CD4-positive, alpha-beta T cell (primary cell): ENCODE results near the gene RABEPK. TPM values are rescaled to one million over a fixed set of nuclear protein-coding genes. Genes with fewer than 3 reads are reported as not detected.

Experiments
- ATAC-seq: fragments of 200-7000 bp; cut with Tn5 transposase; one replicate; pipeline ENCODE4 v1.10.0; 2022; ENCODE audit warnings: mild to moderate bottlenecking; ENCODE audit not compliant: poor library complexity
- CTCF ChIA-PET: fragments of 350-600 bp; sonication (Branson Sonifier 250); formaldehyde crosslinking; loops from one replicate; lab custom pipeline; 2021; ENCODE audit warnings: antibody characterized with exemption, inconsistent platforms; lab: Charles Lee
- POLR2A ChIA-PET: fragments of 350-600 bp; sonication (Branson Sonifier 250); formaldehyde crosslinking; loops from one replicate; lab custom pipeline; 2021; ENCODE audit warnings: antibody characterized with exemption, inconsistent platforms; lab: Charles Lee
- DNase-seq, 14 experiments: peaks; one replicate each; pipeline ENCODE4 v3.0.0-alpha.2; 2013 to 2020; ENCODE audit warnings: mixed read lengths in 2 of 14
- H3K27ac ChIP-seq, 2 donors: one replicate each; pipeline versions ENCODE4 v1.5.1 to v1.7.0; 2013; ENCODE audit warnings: low read length in 2 of 2, low read depth in 1 of 2, mild to moderate bottlenecking in 1 of 2
- H3K27me3 ChIP-seq, 2 experiments: 1 replicate in 1 of 2; 2 replicates in 1 of 2; pipeline versions ENCODE4 v1.6.1 to v1.7.0; 2013; ENCODE audit warnings: low read length in 2 of 2, control low read depth in 1 of 2, mild to moderate bottlenecking in 1 of 2, moderate library complexity in 1 of 2; ENCODE audit not compliant: insufficient read depth in 2 of 2, control insufficient read depth in 1 of 2
- H3K36me3 ChIP-seq: one replicate; pipeline ENCODE4 v1.6.1; 2013; ENCODE audit warnings: low read length, control low read depth; ENCODE audit not compliant: insufficient read depth
- H3K4me1 ChIP-seq: one replicate; pipeline ENCODE4 v1.6.1; 2013; ENCODE audit warnings: low read length, control low read depth; ENCODE audit not compliant: insufficient read depth
- H3K4me3 ChIP-seq: one replicate; pipeline ENCODE4 v1.5.1; 2013; ENCODE audit warnings: mild to moderate bottlenecking, low read length, moderate library complexity
- H3K9me3 ChIP-seq, 2 experiments: 1 replicate in 1 of 2; 2 replicates in 1 of 2; pipeline versions ENCODE4 v1.6.1 to v1.7.0; 2013; ENCODE audit warnings: low read length in 2 of 2, mild to moderate bottlenecking in 2 of 2, control low read depth in 1 of 2, moderate library complexity in 1 of 2; ENCODE audit not compliant: control insufficient read depth in 1 of 2, insufficient read depth in 1 of 2
- H3K27ac Mint-ChIP-seq: one replicate; pipeline ENCODE4 v1.8.0; 2020; ENCODE audit warnings: mixed read lengths
- H3K27me3 Mint-ChIP-seq: one replicate; pipeline ENCODE4 v1.8.0; 2021; ENCODE audit warnings: mixed read lengths
- H3K36me3 Mint-ChIP-seq: one replicate; pipeline ENCODE4 v1.8.0; 2021; ENCODE audit warnings: low read depth, mixed read lengths
- H3K4me1 Mint-ChIP-seq: one replicate; pipeline ENCODE4 v1.8.0; 2021; ENCODE audit warnings: low read depth, mixed read lengths
- H3K4me3 Mint-ChIP-seq: one replicate; pipeline ENCODE4 v1.8.0; 2020; ENCODE audit warnings: mild to moderate bottlenecking, mixed read lengths
- H3K9me3 Mint-ChIP-seq: one replicate; pipeline ENCODE4 v1.8.0; 2020; ENCODE audit warnings: mixed read lengths
- intact Hi-C, 2 experiments: fragments of 100-400 bp; cut with DNase I in 1 of 2; cut with micrococcal nuclease in 1 of 2; formaldehyde crosslinking; loops; one replicate each; pipeline versions ENCODE4 v1.15.1 to v1.9.0; 2023 to 2025; cut with DNase I, micrococcal nuclease
- total RNA-seq, 174 experiments: library from RNA in 2 of 174; stranded (reverse) in 2 of 174; gene quantifications; one replicate each; pipeline ENCODE4 v1.2.3 and lab custom pipeline; 2021 to 2026
- TF ChIP-seq, protein P1 (sequence below): fragments of 200-600 bp; IDR thresholded peaks from one replicate; pipeline ENCODE4 v1.8.0; 2022; ENCODE audit warnings: antibody characterized with exemption, mild to moderate bottlenecking

RABEPK gene
- total RNA-seq, 2 experiments from 2014 or later: 6.8 to 8.3 TPM

DNA sequence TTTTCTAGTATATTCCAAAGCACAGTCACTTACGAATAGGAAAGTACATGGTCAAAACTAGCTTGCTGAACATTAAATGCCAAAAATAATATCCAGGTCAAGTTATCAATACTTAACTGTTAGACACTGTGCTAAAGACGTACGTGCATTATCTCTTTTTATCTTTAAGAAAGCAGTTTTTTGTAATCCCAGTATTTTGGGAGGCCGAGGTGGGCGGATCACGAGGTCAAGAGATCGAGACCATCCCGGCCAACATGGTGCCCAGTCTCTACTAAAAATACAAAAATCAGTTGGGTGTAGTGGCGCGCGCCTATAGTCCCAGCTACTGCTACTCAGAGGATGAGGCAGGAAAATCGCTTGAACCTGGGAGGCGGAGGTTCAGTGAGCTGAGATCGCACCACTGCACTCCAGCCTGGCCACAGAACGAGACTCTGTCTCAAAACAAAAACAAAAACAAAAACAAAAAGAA is 43.5 kb downstream of the RABEPK start:
- no peaks in the 10 kb centered on the region for H3K9me3 Mint-ChIP-seq

GRCh38 chr9:125246261-125246667 is 45.9 kb downstream of the RABEPK start:
- no peak for DNase-seq
- peaks cover 8% of the 10 kb centered on the region for H3K36me3 Mint-ChIP-seq
- no peaks in the 10 kb centered on the region for H3K27me3 ChIP-seq
- peaks cover 11% of the 10 kb centered on the region for H3K4me1 ChIP-seq
- no peak overlapping the region for H3K27ac Mint-ChIP-seq
- H3K36me3 ChIP-seq: no peaks in the 10 kb centered on the region
- H3K27ac ChIP-seq: no peak overlapping the region
- no peak overlapping the region for H3K4me3 Mint-ChIP-seq
- CTCF ChIA-PET: interaction anchor here (1.6 to 2.2 kb wide), 2 partner anchors 9 to 15 kb away, joined by 3 to 7 read pairs; partner anchors contain the start of gene GAPVD1
- peaks cover 12% of the 10 kb centered on the region for H3K4me1 Mint-ChIP-seq
- H3K9me3 ChIP-seq: no peaks in the 10 kb centered on the region
- TF ChIP-seq, protein P1, sequence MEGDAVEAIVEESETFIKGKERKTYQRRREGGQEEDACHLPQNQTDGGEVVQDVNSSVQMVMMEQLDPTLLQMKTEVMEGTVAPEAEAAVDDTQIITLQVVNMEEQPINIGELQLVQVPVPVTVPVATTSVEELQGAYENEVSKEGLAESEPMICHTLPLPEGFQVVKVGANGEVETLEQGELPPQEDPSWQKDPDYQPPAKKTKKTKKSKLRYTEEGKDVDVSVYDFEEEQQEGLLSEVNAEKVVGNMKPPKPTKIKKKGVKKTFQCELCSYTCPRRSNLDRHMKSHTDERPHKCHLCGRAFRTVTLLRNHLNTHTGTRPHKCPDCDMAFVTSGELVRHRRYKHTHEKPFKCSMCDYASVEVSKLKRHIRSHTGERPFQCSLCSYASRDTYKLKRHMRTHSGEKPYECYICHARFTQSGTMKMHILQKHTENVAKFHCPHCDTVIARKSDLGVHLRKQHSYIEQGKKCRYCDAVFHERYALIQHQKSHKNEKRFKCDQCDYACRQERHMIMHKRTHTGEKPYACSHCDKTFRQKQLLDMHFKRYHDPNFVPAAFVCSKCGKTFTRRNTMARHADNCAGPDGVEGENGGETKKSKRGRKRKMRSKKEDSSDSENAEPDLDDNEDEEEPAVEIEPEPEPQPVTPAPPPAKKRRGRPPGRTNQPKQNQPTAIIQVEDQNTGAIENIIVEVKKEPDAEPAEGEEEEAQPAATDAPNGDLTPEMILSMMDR: no peak
- ATAC-seq: no peak
- no peaks in the 10 kb centered on the region for H3K9me3 Mint-ChIP-seq
- POLR2A ChIA-PET: no interaction called here
- H3K4me3 ChIP-seq: no peak overlapping the region
- H3K27me3 Mint-ChIP-seq: no peaks in the 10 kb centered on the region
- intact Hi-C loops: loop anchor here (10.0 kb wide), 2 partner anchors 381 to 499 kb away; partner anchors contain the start of genes ARPC5L (in 1 of the 2), PBX3 (in 1 of the 2) and RPL35 (in 1 of the 2)

More for the DNA sequence above, 43.5 kb downstream of the RABEPK start:
- peaks cover 32% of the 10 kb centered on the region for H3K36me3 Mint-ChIP-seq
- intact Hi-C loops: loop anchor here (5.0 to 10.0 kb wide), 3 partner anchors 377 to 501 kb away; partner anchors contain the start of genes ARPC5L (in 1 of the 2), PBX3 (in 1 of the 2) and RPL35 (in 1 of the 2)
- H3K4me1 Mint-ChIP-seq: peaks cover 29% of the 10 kb centered on the region
- H3K27me3 Mint-ChIP-seq: no peaks in the 10 kb centered on the region
- H3K4me3 Mint-ChIP-seq: peak overlapping the region; percentile 66
- H3K27ac Mint-ChIP-seq: peak overlapping the region; percentile 51
- Histone ChIP-seq H3K36me3 (peaks cover 14% of the 10 kb centered on the region), H3K27me3 (no peaks in the 10 kb centered on the region), H3K4me1 (peaks cover 21% of the 10 kb centered on the region), H3K9me3 (no peaks in the 10 kb centered on the region), H3K4me3 (no peak overlapping the region), H3K27ac (no peak overlapping the region)
- TF ChIP-seq, protein P1: no peak
- POLR2A ChIA-PET: interaction anchor here (3.8 kb wide), 1 partner anchor 19 kb away, joined by 80 read pairs; the partner anchor contains the start of gene GAPVD1
- CTCF ChIA-PET: no interaction called here
- ATAC-seq (no peak), DNase-seq (no peak)

- Mint-ChIP-seq H3K27me3 (no peaks in the 10 kb centered on the region), H3K4me1 (no peaks in the 10 kb centered on the region), H3K4me3 (no peak overlapping the region), H3K9me3 (no peaks in the 10 kb centered on the region), H3K27ac (no peak overlapping the region), H3K36me3 (no peaks in the 10 kb centered on the region)
- ATAC-seq (no peak), DNase-seq (no peak)
- H3K36me3 ChIP-seq: no peaks in the 10 kb centered on the region
- intact Hi-C loops: no loop called here
- no peak overlapping the region for H3K4me3 ChIP-seq
- H3K4me1 ChIP-seq: no peaks in the 10 kb centered on the region
- POLR2A ChIA-PET: interaction anchor here (0.7 to 2.1 kb wide), 2 partner anchors 10 to 13 kb away, joined by 3 to 9 read pairs; partner anchors contain the start of gene HSPA5
- CTCF ChIA-PET: no interaction called here
- H3K9me3 ChIP-seq: no peaks in the 10 kb centered on the region
- TF ChIP-seq, protein P1: no peak
- H3K27me3 ChIP-seq: no peaks in the 10 kb centered on the region
- H3K27ac ChIP-seq: no peak overlapping the region
These were observed 53.9 kb downstream of the RABEPK start for GRCh38 chr9:125254231-125254630.
